DND-41 (cell line): ENCODE results near the gene AATF.

ENCODE experiments used
- ATAC-seq: fragments of 200-7000 bp; cut with Tn5 transposase; 3 replicates; pipeline ENCODE4 v1.9.1; 2021; ENCODE audit warnings: low read depth; ENCODE audit not compliant: insufficient read depth
- DNase-seq: peaks from one replicate; pipeline ENCODE4 v3.0.0-alpha.2; 2020
- H2AFZ ChIP-seq: 2 replicates; pipeline ENCODE4 v1.6.0; 2012; ENCODE audit warnings: low read depth, low read length
- H3K27ac ChIP-seq: 2 replicates; pipeline ENCODE4 v1.5.1; 2012; ENCODE audit warnings: low read length, inconsistent platforms
- H3K27me3 ChIP-seq: fragments of 200-600 bp; sonication (generic); 2 replicates; pipeline ENCODE4 v1.6.0; 2012; ENCODE audit warnings: low read length, mild to moderate bottlenecking, inconsistent platforms; ENCODE audit not compliant: insufficient read depth, poor library complexity
- H3K36me3 ChIP-seq: 2 replicates; pipeline ENCODE4 v1.5.1; 2012; ENCODE audit warnings: low read length, inconsistent platforms; ENCODE audit not compliant: insufficient read depth
- H3K4me1 ChIP-seq: 2 replicates; pipeline ENCODE4 v1.5.1; 2012; ENCODE audit warnings: mild to moderate bottlenecking, low read length; ENCODE audit not compliant: insufficient read depth
- H3K4me2 ChIP-seq: 2 replicates; pipeline ENCODE4 v1.6.0; 2012; ENCODE audit warnings: mild to moderate bottlenecking, moderate library complexity, low read length, inconsistent platforms; ENCODE audit not compliant: insufficient read depth
- H3K4me3 ChIP-seq, 2 experiments: fragments of 200-600 bp in 1 of 2; shearing (Covaris generic) in 1 of 2; 2 replicates each; pipeline ENCODE4 v1.5.1; 2012 to 2016; ENCODE audit warnings: inconsistent platforms in 2 of 2, low read length in 2 of 2, mild to moderate bottlenecking in 2 of 2, low read depth in 1 of 2, moderate library complexity in 1 of 2
- H3K79me2 ChIP-seq: 2 replicates; pipeline ENCODE4 v1.6.0; 2012; ENCODE audit warnings: low read length, inconsistent platforms; ENCODE audit not compliant: insufficient read depth
- H3K9ac ChIP-seq: 2 replicates; pipeline ENCODE4 v1.6.0; 2012; ENCODE audit warnings: low read depth, mild to moderate bottlenecking, inconsistent platforms, low read length, moderate library complexity
- H3K9me3 ChIP-seq: 2 replicates; pipeline ENCODE4 v1.5.1; 2012; ENCODE audit warnings: low read length, moderate library complexity, mild to moderate bottlenecking, inconsistent platforms; ENCODE audit not compliant: insufficient read depth, severe bottlenecking
- H4K20me1 ChIP-seq: 2 replicates; pipeline ENCODE4 v1.6.0; 2012; ENCODE audit warnings: low read length; ENCODE audit not compliant: insufficient read depth
- CTCF ChIP-seq: IDR thresholded peaks from 2 replicates; pipeline ENCODE4 v1.5.1; 2012; ENCODE audit warnings: borderline replicate concordance, low read length, moderate library complexity, mild to moderate bottlenecking; ENCODE audit not compliant: poor library complexity, severe bottlenecking; ENCODE audit errors: extremely low read depth
- EZH2 ChIP-seq: IDR thresholded peaks from 3 replicates; pipeline ENCODE4 v1.6.1; 2012; ENCODE audit warnings: borderline replicate concordance, low read depth, mild to moderate bottlenecking, moderate library complexity, low read length, inconsistent platforms; ENCODE audit not compliant: severe bottlenecking

The AATF gene

GRCh38 chr17:36992701-36993100 lies 43.9 kb downstream of the AATF start:
- no peak for ATAC-seq
- H3K27ac ChIP-seq: no peak overlapping the region
- H3K9ac ChIP-seq: no peak overlapping the region
- peaks cover 97% of the 10 kb centered on the region for H3K36me3 ChIP-seq
- H3K4me3 ChIP-seq: no peak overlapping the region
- DNase-seq: no peak
- H4K20me1 ChIP-seq: peaks cover 9% of the 10 kb centered on the region
- H2AFZ ChIP-seq: no peak overlapping the region
- peaks cover 8% of the 10 kb centered on the region for H3K79me2 ChIP-seq
- no peaks in the 10 kb centered on the region for H3K9me3 ChIP-seq
- no peaks in the 10 kb centered on the region for H3K27me3 ChIP-seq
- no peaks in the 10 kb centered on the region for H3K4me1 ChIP-seq
- TF ChIP-seq EZH2 (no peak), CTCF (no peak)
- no peak overlapping the region for H3K4me2 ChIP-seq

- Histone ChIP-seq H3K9ac (no peak overlapping the region), H3K27ac (no peak overlapping the region), H3K36me3 (peaks cover 97% of the 10 kb centered on the region), H3K4me2 (no peak overlapping the region), H3K4me3 (no peak overlapping the region), H3K79me2 (peaks cover 8% of the 10 kb centered on the region), H2AFZ (no peak overlapping the region), H3K27me3 (no peaks in the 10 kb centered on the region), H3K4me1 (no peaks in the 10 kb centered on the region), H4K20me1 (peaks cover 9% of the 10 kb centered on the region), H3K9me3 (no peaks in the 10 kb centered on the region)
- TF ChIP-seq EZH2 (no peak), CTCF (no peak)
- ATAC-seq (no peak), DNase-seq (no peak)
Observed at GRCh38 chr17:36993227-36993626, 44.5 kb downstream of the AATF start.

GRCh38 chr17:36994438-36994837 lies 45.7 kb downstream of the AATF start:
- no peaks in the 10 kb centered on the region for H3K4me1 ChIP-seq
- H3K4me2 ChIP-seq: no peak overlapping the region
- peaks cover 95% of the 10 kb centered on the region for H3K36me3 ChIP-seq
- no peak for DNase-seq
- H2AFZ ChIP-seq: no peak overlapping the region
- no peak overlapping the region for H3K4me3 ChIP-seq
- TF ChIP-seq EZH2: no peak
- TF ChIP-seq CTCF: no peak
- no peaks in the 10 kb centered on the region for H3K27me3 ChIP-seq
- ATAC-seq: no peak
- H4K20me1 ChIP-seq: peaks cover 9% of the 10 kb centered on the region
- H3K9ac ChIP-seq: no peak overlapping the region
- H3K27ac ChIP-seq: no peak overlapping the region
- peaks cover 8% of the 10 kb centered on the region for H3K79me2 ChIP-seq
- H3K9me3 ChIP-seq: no peaks in the 10 kb centered on the region

GRCh38 chr17:36999471-36999870 lies 50.7 kb downstream of the AATF start:
- Histone ChIP-seq H3K36me3 (peaks cover 69% of the 10 kb centered on the region), H3K27ac (no peak overlapping the region), H3K4me2 (no peak overlapping the region), H3K4me1 (no peaks in the 10 kb centered on the region), H3K9ac (no peak overlapping the region), H4K20me1 (no peaks in the 10 kb centered on the region), H3K9me3 (no peaks in the 10 kb centered on the region), H3K79me2 (no peaks in the 10 kb centered on the region), H3K27me3 (no peaks in the 10 kb centered on the region), H3K4me3 (no peak overlapping the region), H2AFZ (no peak overlapping the region)
- TF ChIP-seq CTCF: no peak
- TF ChIP-seq EZH2: no peak
- ATAC-seq (no peak), DNase-seq (no peak)
